Embryonic facial prominence (tissue), 1 donor: ENCODE results near the gene ZNF653.
"Not testable (repeated sequence)": the region's sequence is repeated elsewhere in the genome, so short reads cannot be mapped to it uniquely, and the experiment has no call there.

ENCODE experiments used
- DNase-seq: peaks from one replicate; pipeline ENCODE4 v3.0.0-alpha.2; 2016; ENCODE audit errors: extremely low spot score

The ZNF653 gene

GRCh38 chr19:11481534-11482383, 23.9 kb downstream of the ZNF653 start:
- no peak for DNase-seq

- no peak for DNase-seq
Observed at GRCh38 chr19:11480715-11481533, 24.7 kb downstream of the ZNF653 start, which contains the start of gene ELAVL3. Gene ELAVL3, minus strand, starts transcription at chr19:11481046. Its CDS starts 438 bp downstream, at chr19:11480608.

GRCh38 chr19:11479898-11480714, 25.5 kb downstream of the ZNF653 start:
- no peak for DNase-seq

GRCh38 chr19:11479090-11479897, 26.3 kb downstream of the ZNF653 start:
- no peak for DNase-seq

DNA sequence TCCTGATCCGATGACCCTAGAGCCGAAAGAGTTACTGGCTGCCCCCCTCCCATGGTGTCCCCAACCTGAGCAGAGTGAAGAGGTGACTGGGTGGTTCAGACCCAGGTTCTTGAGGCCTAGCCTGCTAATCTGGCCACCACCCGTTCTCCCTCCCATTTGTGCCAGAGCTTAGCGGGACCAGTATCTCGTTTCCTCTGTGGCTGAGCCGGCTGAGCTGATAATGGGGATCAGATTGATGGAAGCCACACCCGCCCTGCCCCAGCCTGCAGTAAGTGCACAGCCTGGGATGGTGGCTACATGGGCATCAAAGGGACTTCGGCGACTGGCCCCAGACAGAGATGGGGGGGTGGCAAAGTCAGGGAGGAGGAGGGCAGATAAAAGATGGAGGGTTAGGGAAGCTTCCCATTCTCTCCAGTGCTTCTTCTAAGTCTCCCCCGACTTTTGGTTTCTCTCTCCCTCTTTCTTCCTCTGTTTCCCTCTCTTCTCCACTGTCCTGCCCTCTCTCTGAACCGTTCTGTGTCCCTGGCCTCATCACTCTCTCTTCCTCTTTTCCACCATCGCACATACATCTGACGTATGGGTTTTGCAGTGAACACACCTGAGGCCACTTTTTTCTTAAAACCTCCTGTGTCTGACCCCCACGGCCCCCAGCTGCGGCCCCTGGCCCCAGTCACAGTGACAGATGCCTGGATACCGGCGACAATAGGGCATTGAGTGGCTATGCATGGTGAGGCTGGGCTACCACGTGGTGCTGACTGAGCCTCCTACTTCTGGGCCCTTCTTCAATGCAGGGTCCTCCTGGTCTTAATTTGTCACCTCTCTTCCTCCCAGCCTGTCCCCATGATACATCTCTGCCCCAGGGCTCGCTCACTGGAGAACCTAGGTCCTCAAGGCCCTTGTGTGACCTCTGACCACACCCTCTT, 27.2 kb downstream of the ZNF653 start:
- DNase-seq, result no peak

DNA sequence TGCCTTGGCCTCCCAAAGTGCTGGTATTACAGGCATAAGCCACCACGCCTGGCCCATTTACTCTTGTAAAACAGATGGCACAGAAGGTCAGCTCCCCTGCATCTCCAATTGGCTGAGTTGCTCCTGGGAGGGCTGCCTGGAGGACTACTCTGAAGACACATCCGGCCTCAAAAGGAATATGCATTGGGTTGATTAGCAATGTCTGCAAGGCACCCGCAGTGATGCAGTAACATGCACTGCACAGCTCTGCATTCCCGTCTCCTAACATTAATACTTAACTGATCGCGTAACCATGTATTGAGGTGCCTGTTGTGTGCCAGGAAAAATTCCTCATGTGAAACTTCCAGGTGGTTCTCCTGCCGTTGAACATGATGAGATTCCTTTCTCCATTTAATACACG, 29.8 kb downstream of the ZNF653 start:
- DNase-seq, result no peak

- DNase-seq, result not testable (repeated sequence)
Observed at GRCh38 chr19:11475343-11475742, 30.3 kb downstream of the ZNF653 start.

- no peak for DNase-seq
Observed at GRCh38 chr19:11473725-11474124, 31.9 kb downstream of the ZNF653 start.

DNA sequence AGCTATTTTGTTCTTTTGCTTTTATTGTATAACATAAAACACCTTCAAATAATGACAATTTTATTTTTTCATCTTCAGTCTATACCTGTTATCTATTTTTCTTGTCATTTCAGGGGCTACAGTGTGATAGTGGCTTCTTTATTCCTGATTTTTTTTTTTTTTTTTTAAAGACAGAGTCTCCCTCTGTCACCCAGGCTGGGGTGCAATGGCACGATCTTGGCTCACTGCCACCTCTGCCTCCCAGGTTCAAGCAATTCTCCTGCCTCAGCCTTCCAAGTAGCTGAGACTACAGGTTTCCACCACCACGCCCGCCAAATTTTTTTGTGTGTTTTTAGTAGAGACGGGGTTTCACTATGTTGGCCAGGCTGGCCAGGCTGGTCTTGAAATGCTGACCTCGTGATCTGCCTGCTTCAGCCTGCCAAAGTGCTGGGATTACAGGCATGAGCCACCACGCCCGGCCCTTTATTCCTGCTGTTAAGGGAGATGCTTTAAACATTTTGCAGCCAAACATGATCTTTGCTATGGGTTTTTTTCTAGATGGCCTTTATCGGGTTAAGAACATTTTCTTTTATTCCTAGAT, 37.3 kb downstream of the ZNF653 start:
- DNase-seq, result not testable (repeated sequence)

DNA sequence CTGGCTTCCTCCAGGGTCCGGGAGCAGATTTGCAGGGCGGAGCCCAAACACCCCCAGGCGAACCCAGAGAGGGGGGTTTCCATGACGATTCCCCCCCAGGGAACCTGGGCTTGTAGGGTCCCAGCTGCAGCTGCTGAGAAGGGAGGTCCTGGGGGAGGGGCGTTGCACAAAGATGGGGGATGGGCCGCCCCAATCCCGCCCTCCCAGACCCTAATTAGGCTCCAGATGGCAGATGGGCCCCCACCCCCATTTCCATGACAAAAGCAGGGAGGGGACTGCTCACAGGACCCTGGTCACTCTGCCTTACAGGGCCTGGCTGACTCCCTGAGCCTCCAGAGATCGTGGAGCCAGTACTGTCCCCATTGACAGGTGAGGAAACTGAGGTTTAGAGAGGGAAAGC, 40.0 kb downstream of the ZNF653 start:
- no peak for DNase-seq

GRCh38 chr19:11464333-11465265, 41.0 kb downstream of the ZNF653 start:
- DNase-seq, result no peak

GRCh38 chr19:11463391-11463790, 42.2 kb downstream of the ZNF653 start:
- DNase-seq, result no peak

- no peak for DNase-seq
Observed at GRCh38 chr19:11461453-11461852, 44.2 kb downstream of the ZNF653 start.

GRCh38 chr19:11460207-11460606, 45.4 kb downstream of the ZNF653 start:
- DNase-seq, result no peak

DNA sequence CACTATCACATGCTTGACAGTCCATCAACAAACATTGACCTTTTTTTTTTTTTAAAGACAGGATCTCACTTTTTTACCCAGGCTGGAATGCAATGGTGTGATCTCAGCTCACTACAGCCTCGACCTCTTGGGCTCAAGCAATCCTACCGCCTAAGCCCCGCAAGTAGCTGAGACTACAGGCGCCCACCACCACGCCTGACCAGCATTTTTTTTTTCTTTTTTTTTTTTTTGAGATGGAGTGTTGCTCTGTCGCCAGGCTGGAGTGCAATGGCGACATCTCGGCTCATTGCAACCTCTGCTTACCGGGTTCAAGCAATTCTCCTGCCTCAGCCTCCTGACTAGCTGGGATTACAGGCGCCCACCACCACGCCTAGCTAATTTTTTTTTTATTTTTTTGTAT, 46.7 kb downstream of the ZNF653 start:
- not testable (repeated sequence) for DNase-seq

DNA sequence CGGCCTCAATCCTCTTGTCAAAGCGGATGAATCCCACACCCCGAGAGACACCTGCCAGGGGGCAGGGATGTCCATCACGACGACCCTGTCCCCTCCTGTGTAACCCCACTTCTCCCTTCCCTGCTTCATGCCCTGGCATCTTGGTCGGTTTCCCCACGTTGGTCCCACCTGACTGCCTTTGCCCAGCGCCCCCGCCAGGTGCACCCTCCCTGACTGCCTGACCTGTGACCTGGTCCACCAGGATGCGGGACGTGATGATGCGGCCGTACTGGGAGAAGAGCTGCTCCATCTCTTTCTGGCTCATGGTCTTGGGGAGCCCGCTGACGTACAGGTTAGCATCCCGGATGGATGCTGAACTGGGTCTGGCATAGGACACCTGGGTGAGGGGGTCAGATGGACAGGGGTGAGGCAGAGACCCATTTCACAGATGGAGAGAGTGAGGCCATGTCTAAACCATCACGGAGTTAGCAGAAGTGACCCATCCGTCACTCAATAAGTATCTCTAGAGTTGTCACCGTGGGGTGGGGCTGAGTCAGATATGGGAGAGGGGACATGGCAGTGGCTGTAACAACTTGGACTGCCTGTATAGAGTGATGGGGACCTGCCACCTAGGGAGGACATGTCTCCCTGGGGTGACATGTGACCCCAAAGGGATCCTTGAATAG, 47.3 kb downstream of the ZNF653 start:
- no peak for DNase-seq

- no peak for DNase-seq
Observed at GRCh38 chr19:11457831-11458230, 47.8 kb downstream of the ZNF653 start.

DNA sequence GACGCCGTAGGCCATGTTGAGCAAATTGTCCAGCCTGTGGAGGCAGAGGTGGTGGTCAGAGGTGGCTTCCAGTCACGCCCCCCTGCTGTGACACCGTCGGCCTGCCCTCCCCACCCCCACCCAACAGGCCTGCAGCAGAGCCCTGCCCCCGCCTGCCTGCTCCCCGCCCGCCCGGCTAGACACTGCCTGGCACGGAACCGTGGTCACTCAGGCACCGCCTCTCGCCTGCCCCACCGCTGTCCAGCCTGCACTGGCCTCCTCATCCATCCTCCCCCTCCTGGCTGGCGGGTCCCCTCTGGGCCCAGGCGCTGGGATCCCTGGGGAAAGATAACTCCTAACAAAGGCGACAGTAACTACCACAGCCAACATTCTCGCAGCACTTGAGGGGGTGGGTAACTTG, 48.5 kb downstream of the ZNF653 start:
- no peak for DNase-seq
